HepG2 (cell line): ENCODE measurements around the gene NT5C2. TPM values are rescaled to one million over a fixed set of nuclear protein-coding genes. Genes with fewer than 3 reads are reported as not detected.

Experiments used
- ADNP ChIP-seq: sonication (generic); formaldehyde crosslinking; IDR thresholded peaks from 2 replicates; pipeline ENCODE4 v1.4.0; 2020; ENCODE audit warnings: missing genetic modification reagents
- AGO1 ChIP-seq: fragments of 200-400 bp; formaldehyde crosslinking; IDR thresholded peaks from 2 replicates; pipeline ENCODE4 v1.6.1; 2017; ENCODE audit warnings: mild to moderate bottlenecking, low read depth, low read length, moderate library complexity; ENCODE audit not compliant: poor library complexity, severe bottlenecking
- AGO2 ChIP-seq: fragments of 200-400 bp; formaldehyde crosslinking; optimal IDR thresholded peaks from 2 replicates; pipeline ENCODE3; 2017; ENCODE audit warnings: mild to moderate bottlenecking, low read depth, low read length, moderate library complexity
- ATF7-NPFF ChIP-seq: sonication (generic); formaldehyde crosslinking; IDR thresholded peaks from 2 replicates; pipeline ENCODE4 v1.8.1; 2023; ENCODE audit warnings: mild to moderate bottlenecking, low read depth, missing genetic modification reagents, moderate library complexity
- FIP1L1 ChIP-seq: fragments of 200-400 bp; formaldehyde crosslinking; IDR thresholded peaks from 2 replicates; pipeline ENCODE4 v1.6.1; 2018; ENCODE audit warnings: low read depth, mild to moderate bottlenecking, low read length, moderate library complexity, borderline replicate concordance; ENCODE audit not compliant: insufficient read depth
- KLF13 ChIP-seq: sonication (generic); formaldehyde crosslinking; IDR thresholded peaks from 2 replicates; pipeline ENCODE4 v1.4.0; 2020; ENCODE audit warnings: mild to moderate bottlenecking, missing genetic modification reagents
- KMT2B ChIP-seq: IDR thresholded peaks from 2 replicates; pipeline ENCODE4 v1.6.1; 2016; ENCODE audit warnings: missing genetic modification reagents, missing compliant biosample characterization
- NFKB2 ChIP-seq: sonication (generic); formaldehyde crosslinking; IDR thresholded peaks from 2 replicates; pipeline ENCODE4 v1.4.0; 2020; ENCODE audit warnings: missing genetic modification reagents, borderline replicate concordance
- SNAPC5 ChIP-seq: sonication (generic); formaldehyde crosslinking; IDR thresholded peaks from 2 replicates; pipeline ENCODE4 v1.8.1; 2023; ENCODE audit warnings: mild to moderate bottlenecking, missing genetic modification reagents, borderline replicate concordance
- SOX13 ChIP-seq, 3 experiments: fragments of 450-650 bp in 1 of 3; sonication (generic) in 1 of 3; formaldehyde crosslinking in 1 of 3; IDR thresholded peaks in 2 of 3; conservative IDR thresholded peaks in 1 of 3; 2 replicates each; pipeline versions ENCODE4 v1.5.0 to v1.6.1; 2016 to 2020; ENCODE audit warnings: antibody characterized with exemption in 1 of 3, mild to moderate bottlenecking in 1 of 3, missing compliant biosample characterization in 1 of 3, missing genetic modification reagents in 1 of 3, moderate library complexity in 1 of 3
- WIZ ChIP-seq: sonication (generic); formaldehyde crosslinking; IDR thresholded peaks from 2 replicates; pipeline ENCODE4 v1.5.1; 2020; ENCODE audit warnings: mild to moderate bottlenecking, missing genetic modification reagents
- ZBTB4 ChIP-seq: sonication (generic); formaldehyde crosslinking; IDR thresholded peaks from 2 replicates; pipeline ENCODE4 v1.4.0; 2020; ENCODE audit warnings: missing genetic modification reagents, mild to moderate bottlenecking, borderline replicate concordance
- ZFP36 ChIP-seq: fragments of 150-350 bp; IDR thresholded peaks from 2 replicates; pipeline ENCODE4 v1.6.1; 2018; ENCODE audit warnings: borderline replicate concordance, low read length, low read depth; ENCODE audit not compliant: partially characterized antibody
- polyA plus RNA-seq, 8 experiments: library from polyadenylated mRNA; depleted of rRNA in 3 of 8; stranded (reverse) in 7 of 8; unstranded in 1 of 8; fragments of >200 nt; fragmentation: Illumina TruSeq in 4 of 8; extraction: Trizol in 4 of 8; gene quantifications; 2 replicates each; pipeline versions ENCODE4 v1.2.1 to v1.2.3, GENCODE V29; 2011 to 2016; ENCODE audit warnings: low read depth in 4 of 8, missing spikeins in 1 of 8, mixed read lengths in 1 of 8; ENCODE audit not compliant: insufficient read depth in 1 of 8
- total RNA-seq, 5 experiments: library from RNA; depleted of rRNA; stranded (reverse); fragments of >200 nt; fragmentation: Illumina TruSeq; extraction: Trizol; gene quantifications; 2 replicates each; pipeline ENCODE4 v1.2.3, GENCODE V29; 2016; ENCODE audit warnings: low read depth in 1 of 5
- TF ChIP-seq, protein P1 (sequence below): sonication (generic); formaldehyde crosslinking; IDR thresholded peaks from 2 replicates; pipeline ENCODE4 v1.9.0; 2021; ENCODE audit warnings: mild to moderate bottlenecking, missing genetic modification reagents
- TF ChIP-seq, protein P2 (sequence below): sonication (generic); formaldehyde crosslinking; conservative IDR thresholded peaks from 2 replicates; pipeline ENCODE4 v1.4.0; 2020; ENCODE audit warnings: missing genetic modification reagents

Gene NT5C2
- total and polyA plus RNA-seq, 2 of the 13 experiments (the other 11 are each of a cell fraction or from before 2014, with no cell fraction given), result 40.6 to 55.2 TPM

- peak; percentile 47; the same call in 1 of the 2 replicates for TF ChIP-seq NFKB2 (CRISPR knock-in tag)
- no peak for TF ChIP-seq ADNP (CRISPR knock-in tag)
- no peak for TF ChIP-seq AGO2
- TF ChIP-seq WIZ (CRISPR knock-in tag), result no peak
- TF ChIP-seq ZFP36, result no peak
- TF ChIP-seq, protein P1, sequence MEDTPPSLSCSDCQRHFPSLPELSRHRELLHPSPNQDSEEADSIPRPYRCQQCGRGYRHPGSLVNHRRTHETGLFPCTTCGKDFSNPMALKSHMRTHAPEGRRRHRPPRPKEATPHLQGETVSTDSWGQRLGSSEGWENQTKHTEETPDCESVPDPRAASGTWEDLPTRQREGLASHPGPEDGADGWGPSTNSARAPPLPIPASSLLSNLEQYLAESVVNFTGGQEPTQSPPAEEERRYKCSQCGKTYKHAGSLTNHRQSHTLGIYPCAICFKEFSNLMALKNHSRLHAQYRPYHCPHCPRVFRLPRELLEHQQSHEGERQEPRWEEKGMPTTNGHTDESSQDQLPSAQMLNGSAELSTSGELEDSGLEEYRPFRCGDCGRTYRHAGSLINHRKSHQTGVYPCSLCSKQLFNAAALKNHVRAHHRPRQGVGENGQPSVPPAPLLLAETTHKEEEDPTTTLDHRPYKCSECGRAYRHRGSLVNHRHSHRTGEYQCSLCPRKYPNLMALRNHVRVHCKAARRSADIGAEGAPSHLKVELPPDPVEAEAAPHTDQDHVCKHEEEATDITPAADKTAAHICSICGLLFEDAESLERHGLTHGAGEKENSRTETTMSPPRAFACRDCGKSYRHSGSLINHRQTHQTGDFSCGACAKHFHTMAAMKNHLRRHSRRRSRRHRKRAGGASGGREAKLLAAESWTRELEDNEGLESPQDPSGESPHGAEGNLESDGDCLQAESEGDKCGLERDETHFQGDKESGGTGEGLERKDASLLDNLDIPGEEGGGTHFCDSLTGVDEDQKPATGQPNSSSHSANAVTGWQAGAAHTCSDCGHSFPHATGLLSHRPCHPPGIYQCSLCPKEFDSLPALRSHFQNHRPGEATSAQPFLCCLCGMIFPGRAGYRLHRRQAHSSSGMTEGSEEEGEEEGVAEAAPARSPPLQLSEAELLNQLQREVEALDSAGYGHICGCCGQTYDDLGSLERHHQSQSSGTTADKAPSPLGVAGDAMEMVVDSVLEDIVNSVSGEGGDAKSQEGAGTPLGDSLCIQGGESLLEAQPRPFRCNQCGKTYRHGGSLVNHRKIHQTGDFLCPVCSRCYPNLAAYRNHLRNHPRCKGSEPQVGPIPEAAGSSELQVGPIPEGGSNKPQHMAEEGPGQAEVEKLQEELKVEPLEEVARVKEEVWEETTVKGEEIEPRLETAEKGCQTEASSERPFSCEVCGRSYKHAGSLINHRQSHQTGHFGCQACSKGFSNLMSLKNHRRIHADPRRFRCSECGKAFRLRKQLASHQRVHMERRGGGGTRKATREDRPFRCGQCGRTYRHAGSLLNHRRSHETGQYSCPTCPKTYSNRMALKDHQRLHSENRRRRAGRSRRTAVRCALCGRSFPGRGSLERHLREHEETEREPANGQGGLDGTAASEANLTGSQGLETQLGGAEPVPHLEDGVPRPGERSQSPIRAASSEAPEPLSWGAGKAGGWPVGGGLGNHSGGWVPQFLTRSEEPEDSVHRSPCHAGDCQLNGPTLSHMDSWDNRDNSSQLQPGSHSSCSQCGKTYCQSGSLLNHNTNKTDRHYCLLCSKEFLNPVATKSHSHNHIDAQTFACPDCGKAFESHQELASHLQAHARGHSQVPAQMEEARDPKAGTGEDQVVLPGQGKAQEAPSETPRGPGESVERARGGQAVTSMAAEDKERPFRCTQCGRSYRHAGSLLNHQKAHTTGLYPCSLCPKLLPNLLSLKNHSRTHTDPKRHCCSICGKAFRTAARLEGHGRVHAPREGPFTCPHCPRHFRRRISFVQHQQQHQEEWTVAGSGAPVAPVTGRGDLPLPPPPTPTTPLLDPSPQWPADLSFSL, result peak; percentile 85; the same call in 1 of the 2 replicates
- TF ChIP-seq AGO1, result no peak
- TF ChIP-seq SNAPC5 (CRISPR knock-in tag), result no peak
- TF ChIP-seq ATF7-NPFF (CRISPR knock-in tag), result peak; percentile 83; the same call in 1 of the 2 replicates
- TF ChIP-seq, protein P2, sequence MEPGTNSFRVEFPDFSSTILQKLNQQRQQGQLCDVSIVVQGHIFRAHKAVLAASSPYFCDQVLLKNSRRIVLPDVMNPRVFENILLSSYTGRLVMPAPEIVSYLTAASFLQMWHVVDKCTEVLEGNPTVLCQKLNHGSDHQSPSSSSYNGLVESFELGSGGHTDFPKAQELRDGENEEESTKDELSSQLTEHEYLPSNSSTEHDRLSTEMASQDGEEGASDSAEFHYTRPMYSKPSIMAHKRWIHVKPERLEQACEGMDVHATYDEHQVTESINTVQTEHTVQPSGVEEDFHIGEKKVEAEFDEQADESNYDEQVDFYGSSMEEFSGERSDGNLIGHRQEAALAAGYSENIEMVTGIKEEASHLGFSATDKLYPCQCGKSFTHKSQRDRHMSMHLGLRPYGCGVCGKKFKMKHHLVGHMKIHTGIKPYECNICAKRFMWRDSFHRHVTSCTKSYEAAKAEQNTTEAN (CRISPR knock-in tag), result peak; percentile 67; the same call in 1 of the 2 replicates
- TF ChIP-seq KMT2B (CRISPR knock-in tag), result peak; percentile 80
- 0 out of 2 replicates have a peak, but pooled peaks have one; percentile 53 for TF ChIP-seq FIP1L1
- TF ChIP-seq KLF13 (CRISPR knock-in tag), result 0 out of 2 replicates have a peak, but pooled peaks have one; percentile 52
- TF ChIP-seq ZBTB4, result peak; percentile 49; the same call in 1 of the 2 replicates
- TF ChIP-seq SOX13 (IDR thresholded peaks at IDR 0.05), result peak; percentile 68; the same call in 1 of the 2 replicates
- peak in 1 of 2 experiments; percentile 91; a peak in 2 of 4 replicates for TF ChIP-seq SOX13 (CRISPR knock-in tag; conservative IDR thresholded peaks at IDR 0.05 in 1 of 2, IDR thresholded peaks at IDR 0.05 in 1 of 2)
These were observed 139.2 kb downstream of the NT5C2 start (continued) for GRCh38 chr10:103053659-103054581.
